GM11168 (cell line): Measurements from ENCODE around the gene TMEM229A.
"Not testable (repeated sequence)": the region's sequence is repeated elsewhere in the genome, so short reads cannot be mapped to it uniquely, and the experiment has no call there.

Source experiments
- in situ Hi-C: fragments of 300-500 bp; cut with MboI; formaldehyde crosslinking; loops from one replicate; pipeline ENCODE4 v1.12.0; 2022; ENCODE audit warnings: low sequenced_read_pairs; ENCODE audit not compliant: unreplicated experiment

Gene TMEM229A

GRCh38 chr7:124032369-124033094, at the start of gene TMEM229A:
TSS of gene TMEM229A (minus strand) at chr7:124033067. CDS start at chr7:124033003, 64 bp downstream.
- in situ Hi-C loops: no loop called here

GRCh38 chr7:124082234-124082633, 49.4 kb upstream of the TMEM229A start:
- in situ Hi-C loops: not testable (repeated sequence)

GRCh38 chr7:124077546-124077945, 44.7 kb upstream of the TMEM229A start:
- in situ Hi-C loops: no loop called here

GRCh38 chr7:124076841-124077240, 44.0 kb upstream of the TMEM229A start:
- in situ Hi-C loops: no loop called here

- in situ Hi-C loops: no loop called here
These were observed 41.1 kb upstream of the TMEM229A start for GRCh38 chr7:124074007-124074406.

GRCh38 chr7:124073310-124073645, 40.4 kb upstream of the TMEM229A start:
- in situ Hi-C loops: no loop called here

GRCh38 chr7:124072603-124073309, 39.9 kb upstream of the TMEM229A start:
- in situ Hi-C loops: no loop called here

- in situ Hi-C loops: no loop called here
These were observed 39.0 kb upstream of the TMEM229A start for GRCh38 chr7:124071843-124072242.

GRCh38 chr7:124062171-124062570, 29.3 kb upstream of the TMEM229A start:
- in situ Hi-C loops: no loop called here

- in situ Hi-C loops: no loop called here
These were observed 27.7 kb upstream of the TMEM229A start for GRCh38 chr7:124060528-124060927.

GRCh38 chr7:124059375-124059774, 26.5 kb upstream of the TMEM229A start:
- in situ Hi-C loops: no loop called here

GRCh38 chr7:124058515-124058914, 25.6 kb upstream of the TMEM229A start:
- in situ Hi-C loops: no loop called here

- in situ Hi-C loops: no loop called here
These were observed 25.0 kb upstream of the TMEM229A start for GRCh38 chr7:124057872-124058271.

GRCh38 chr7:124056234-124056633, 23.4 kb upstream of the TMEM229A start:
- in situ Hi-C loops: no loop called here

- in situ Hi-C loops: no loop called here
These were observed 19.0 kb upstream of the TMEM229A start for GRCh38 chr7:124051681-124052377.

GRCh38 chr7:124042826-124043225, 10.0 kb upstream of the TMEM229A start:
- in situ Hi-C loops: no loop called here

GRCh38 chr7:124041439-124041838, 8.6 kb upstream of the TMEM229A start:
- in situ Hi-C loops: no loop called here

GRCh38 chr7:124037902-124038301, 5.0 kb upstream of the TMEM229A start:
- in situ Hi-C loops: not testable (repeated sequence)

- in situ Hi-C loops: no loop called here
These were observed 2.8 kb upstream of the TMEM229A start for GRCh38 chr7:124035706-124036105.

GRCh38 chr7:124034754-124035100, 1.9 kb upstream of the TMEM229A start:
- in situ Hi-C loops: no loop called here
